ENCODE measurements around the gene RNPEP.
A peak's percentile ranks its signal among the peaks of the same experiment; 100 is the strongest.
"Not testable (repeated sequence)": the region's sequence is repeated elsewhere in the genome, so short reads cannot be mapped to it uniquely, and the experiment has no call there.

Gene RNPEP

GRCh38 chr1:202010180-202011015, 27.9 kb downstream of the RNPEP start, which contains the start of gene ELF3:
TSS of gene ELF3 (plus strand) at chr1:202010587. CDS start at chr1:202011137, 550 bp downstream.
- no peak for DNase-seq (ENCODE audit: low spot score)

GRCh38 chr1:202011994-202012393, 29.5 kb downstream of the RNPEP start:
- DNase-seq (ENCODE audit: low spot score): no peak

DNA sequence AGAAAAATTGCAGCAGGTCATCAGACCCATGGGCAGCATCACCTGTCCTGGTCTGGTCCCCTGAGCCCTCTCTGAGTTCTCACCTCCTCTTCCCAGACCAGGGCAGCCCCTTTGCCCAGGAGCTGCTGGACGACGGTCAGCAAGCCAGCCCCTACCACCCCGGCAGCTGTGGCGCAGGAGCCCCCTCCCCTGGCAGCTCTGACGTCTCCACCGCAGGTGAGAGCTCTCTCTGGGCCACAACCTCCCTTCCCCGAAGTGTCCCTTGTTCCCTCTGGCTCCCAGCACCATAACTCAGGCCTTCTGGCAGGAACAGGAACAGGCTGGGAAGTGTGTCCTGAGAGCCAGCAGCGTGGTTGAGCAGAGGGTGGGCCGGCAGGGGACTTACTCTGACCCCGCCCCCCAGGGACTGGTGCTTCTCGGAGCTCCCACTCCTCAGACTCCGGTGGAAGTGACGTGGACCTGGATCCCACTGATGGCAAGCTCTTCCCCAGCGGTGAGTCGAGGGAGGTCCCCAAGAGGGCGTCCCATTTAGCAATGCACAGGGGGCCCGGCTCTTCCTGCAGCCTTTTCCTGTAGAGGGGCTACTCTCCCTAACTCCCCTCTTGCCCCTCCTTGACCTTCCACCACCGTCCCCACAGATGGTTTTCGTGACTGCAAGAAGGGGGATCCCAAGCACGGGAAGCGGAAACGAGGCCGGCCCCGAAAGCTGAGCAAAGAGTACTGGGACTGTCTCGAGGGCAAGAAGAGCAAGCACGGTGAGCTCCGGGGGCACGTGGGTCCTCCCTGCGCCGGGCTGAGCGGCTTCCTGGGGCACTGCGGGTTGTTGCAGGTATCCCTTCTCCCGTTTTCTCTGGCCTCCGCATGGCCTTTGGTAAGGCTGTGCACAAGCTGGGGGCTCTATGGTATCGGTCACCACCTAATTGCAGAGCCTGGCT, 30.4 kb downstream of the RNPEP start:
- no peak for DNase-seq (ENCODE audit: low spot score)

GRCh38 chr1:202013603-202014002, 31.2 kb downstream of the RNPEP start:
- no peak for DNase-seq (ENCODE audit: low spot score)

GRCh38 chr1:202014060-202014459, 31.6 kb downstream of the RNPEP start:
- DNase-seq (ENCODE audit: low spot score): no peak

DNA sequence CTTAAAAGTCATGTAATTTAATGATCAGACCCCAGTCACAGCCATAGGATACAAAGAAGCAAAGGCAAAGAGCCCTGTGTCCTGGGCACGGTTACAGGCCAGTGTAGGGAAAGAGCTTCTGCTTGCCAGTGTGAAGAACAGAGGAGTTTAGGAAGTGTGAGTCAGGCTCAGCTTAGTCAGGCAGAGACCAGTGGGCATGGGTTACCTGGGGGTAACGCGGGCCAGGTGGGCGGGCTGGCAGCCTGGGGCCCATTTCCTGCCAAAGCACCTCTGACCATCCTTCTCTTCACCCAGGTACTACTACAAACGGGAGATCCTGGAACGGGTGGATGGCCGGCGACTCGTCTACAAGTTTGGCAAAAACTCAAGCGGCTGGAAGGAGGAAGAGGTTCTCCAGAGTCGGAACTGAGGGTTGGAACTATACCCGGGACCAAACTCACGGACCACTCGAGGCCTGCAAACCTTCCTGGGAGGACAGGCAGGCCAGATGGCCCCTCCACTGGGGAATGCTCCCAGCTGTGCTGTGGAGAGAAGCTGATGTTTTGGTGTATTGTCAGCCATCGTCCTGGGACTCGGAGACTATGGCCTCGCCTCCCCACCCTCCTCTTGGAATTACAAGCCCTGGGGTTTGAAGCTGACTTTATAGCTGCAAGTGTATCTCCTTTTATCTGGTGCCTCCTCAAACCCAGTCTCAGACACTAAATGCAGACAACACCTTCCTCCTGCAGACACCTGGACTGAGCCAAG, 32.6 kb downstream of the RNPEP start:
- DNase-seq (ENCODE audit: low spot score): no peak

DNA sequence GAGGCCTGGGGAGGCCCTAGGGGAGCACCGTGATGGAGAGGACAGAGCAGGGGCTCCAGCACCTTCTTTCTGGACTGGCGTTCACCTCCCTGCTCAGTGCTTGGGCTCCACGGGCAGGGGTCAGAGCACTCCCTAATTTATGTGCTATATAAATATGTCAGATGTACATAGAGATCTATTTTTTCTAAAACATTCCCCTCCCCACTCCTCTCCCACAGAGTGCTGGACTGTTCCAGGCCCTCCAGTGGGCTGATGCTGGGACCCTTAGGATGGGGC, 33.2 kb downstream of the RNPEP start:
- no peak for DNase-seq (ENCODE audit: low spot score)

DNA sequence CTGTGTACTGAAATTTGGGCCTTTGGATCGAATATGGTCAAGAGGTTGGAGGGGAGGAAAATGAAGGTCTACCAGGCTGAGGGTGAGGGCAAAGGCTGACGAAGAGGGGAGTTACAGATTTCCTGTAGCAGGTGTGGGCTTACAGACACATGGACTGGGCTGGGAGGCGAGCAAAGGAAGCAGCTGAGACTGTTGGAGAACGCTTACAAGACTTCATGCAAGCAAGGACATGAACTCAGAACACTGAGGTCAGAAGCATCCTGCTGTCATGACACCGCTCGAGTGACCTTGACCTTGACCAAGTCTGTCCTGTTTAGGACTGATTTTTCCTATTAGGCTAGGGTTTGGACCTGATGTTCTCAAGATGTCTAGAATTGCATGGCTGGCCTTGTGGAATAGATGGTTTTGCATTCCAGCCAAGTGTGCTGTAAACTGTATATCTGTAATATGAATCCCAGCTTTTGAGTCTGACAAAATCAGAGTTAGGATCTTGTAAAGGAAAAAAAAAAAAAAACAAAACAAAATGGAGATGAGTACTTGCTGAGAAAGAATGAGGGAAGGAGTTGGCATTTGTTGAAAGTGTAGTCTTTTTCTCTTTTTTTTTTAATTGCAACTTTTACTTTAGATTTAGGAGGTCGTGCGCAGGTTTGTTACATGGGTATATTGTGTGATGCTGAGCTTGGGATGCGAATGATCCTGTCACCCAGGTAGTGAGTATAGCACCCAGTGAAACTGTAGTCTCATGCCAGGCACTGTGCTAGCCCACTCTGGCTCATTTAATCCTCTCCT, 33.8 kb downstream of the RNPEP start:
- DNase-seq (ENCODE audit: low spot score): peak; percentile 18

DNA sequence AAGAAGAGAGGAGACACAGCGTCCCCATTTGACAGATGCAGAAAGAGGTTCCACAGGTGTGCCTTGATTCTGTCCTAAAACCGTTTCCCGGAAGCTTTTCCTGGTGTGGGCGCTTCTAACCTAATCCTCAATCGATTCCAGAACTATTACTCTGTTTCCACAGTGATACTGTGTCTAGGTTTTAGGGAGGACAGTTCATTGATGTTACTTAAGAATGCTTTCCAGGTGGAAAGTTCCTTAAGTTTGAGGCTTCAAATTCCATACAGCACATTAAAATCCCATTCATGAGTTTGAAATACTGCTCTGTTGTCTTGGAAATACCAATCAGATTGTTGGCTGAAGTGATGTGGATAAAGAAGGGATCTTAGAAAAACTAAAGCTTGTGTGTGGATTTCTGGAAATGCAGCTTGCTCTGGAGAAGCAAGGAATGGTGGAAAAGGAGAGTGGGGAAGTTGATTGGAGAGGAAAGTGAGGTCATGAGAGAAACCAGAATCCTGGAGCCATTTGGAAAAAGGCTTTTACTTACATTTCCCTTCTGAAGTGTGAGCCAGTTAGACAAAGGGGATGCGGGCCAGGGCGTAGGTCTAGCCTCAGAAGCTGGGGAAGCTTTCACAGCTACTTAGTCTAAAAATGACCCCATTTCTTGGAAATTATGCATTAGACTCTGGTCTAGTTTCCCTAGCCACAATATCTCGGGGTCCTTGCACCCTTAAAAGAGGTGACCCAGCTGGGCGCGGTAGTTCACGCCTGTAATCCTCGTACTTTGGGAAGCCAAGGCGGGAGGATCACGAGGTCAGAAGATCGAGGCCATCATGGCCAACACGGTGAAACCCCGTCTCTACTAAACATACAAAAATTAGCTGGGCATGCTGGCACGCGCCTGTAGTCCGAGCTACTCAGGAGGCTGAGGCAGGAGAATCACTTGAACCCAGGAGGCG, 34.6 kb downstream of the RNPEP start:
- no peak for DNase-seq (ENCODE audit: low spot score)

DNA sequence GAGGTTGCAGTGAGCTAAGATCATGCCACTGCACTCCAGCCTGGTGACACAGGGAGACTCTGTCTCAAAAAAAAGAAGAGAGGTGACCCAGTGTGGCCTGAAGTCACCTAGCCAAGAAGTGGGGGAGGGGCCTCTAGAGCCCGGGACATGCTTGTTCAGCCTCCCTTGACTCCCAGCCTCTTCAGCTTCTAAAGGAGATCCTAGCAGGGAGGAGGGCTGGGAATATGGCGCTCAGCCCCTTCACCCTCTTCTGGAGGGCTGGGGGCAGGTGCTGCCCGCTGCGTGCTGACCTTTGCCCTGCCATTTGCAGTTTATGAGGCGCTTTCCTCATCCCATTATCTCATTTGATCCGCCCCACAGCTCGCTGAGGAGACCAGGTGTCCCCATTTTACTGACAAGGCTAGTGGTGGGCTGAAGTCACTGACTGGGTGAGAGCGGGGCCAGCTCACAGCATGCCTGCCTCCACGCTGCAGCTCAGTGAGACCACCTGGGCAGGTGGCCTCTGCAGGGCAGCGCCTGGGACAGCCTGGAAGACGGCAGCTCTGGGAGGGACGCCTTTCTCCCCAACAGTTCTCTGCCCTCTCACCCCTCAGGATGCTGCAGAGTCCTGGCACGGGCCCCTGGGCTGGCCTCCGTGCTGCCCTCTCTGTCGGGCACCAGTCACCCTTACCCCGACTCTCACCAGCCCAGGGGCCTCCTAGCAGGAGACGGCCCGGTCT, 35.5 kb downstream of the RNPEP start:
- DNase-seq (ENCODE audit: low spot score): no peak

DNA sequence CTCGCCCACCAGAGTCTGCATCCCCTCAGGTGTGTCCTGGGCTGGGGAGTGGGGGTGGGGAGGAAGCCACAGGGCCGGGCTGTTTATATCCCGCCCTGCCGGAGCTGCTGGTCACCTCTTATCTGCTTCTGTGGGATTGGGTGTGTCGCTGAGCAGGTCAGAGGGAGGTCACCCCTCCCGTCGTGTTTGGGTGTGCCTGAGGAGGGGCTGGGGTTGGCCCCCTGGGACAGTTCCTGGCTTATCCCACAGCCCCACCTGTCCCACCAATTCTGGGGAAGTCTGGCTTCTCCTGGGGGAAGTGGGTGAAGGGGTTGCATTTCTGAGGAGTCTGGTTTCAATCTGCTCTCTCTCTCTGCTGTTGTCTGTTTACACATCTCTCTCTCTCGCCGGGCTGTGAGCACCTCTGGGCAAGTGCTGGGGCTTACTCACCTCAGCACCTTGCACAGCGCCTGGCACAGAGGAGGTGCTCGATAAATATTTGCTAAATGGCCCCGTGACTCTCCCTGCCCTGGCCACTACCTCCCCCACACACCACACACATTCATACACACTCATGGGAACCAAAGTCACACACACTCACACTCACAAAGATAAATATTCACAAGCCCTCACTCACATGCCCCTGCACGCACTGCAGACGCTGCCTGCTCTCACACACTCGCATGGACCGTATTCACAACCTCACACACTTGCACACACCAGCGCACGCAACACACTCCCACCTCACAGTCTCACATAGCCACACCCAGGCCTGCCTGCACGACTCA, 36.2 kb downstream of the RNPEP start:
- no peak for DNase-seq (ENCODE audit: low spot score)

- not testable (repeated sequence) for DNase-seq (ENCODE audit: low spot score)
These were observed 36.7 kb downstream of the RNPEP start for GRCh38 chr1:202019235-202019558.

GRCh38 chr1:202023001-202023433, 40.6 kb downstream of the RNPEP start:
- no peak for DNase-seq (ENCODE audit: low spot score)

GRCh38 chr1:202029171-202029665, 46.8 kb downstream of the RNPEP start:
- DNase-seq (ENCODE audit: low spot score): peak; percentile 86

GRCh38 chr1:202029727-202030126, 47.3 kb downstream of the RNPEP start:
- DNase-seq (ENCODE audit: low spot score): no peak

DNA sequence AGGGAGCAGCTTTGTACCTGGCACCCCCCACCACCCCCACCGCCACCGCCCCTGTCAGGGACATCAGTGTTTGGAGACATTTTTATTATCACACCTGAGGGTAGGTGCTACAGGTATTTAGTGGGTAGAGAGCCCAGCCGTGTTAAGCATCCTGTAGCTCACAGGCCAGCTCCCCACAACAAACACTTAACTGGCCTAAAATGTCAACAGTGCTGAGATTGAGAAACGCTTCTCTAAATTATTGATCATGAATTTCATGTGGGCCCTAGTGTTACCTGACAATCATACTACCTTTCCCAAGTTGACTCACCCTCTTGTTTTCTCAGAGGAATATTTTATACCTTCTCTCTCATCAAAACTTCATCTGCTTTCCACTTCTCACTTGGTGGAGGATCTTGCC, 49.3 kb downstream of the RNPEP start:
- no peak for DNase-seq (ENCODE audit: low spot score)

GRCh38 chr1:202034149-202034682, 51.8 kb downstream of the RNPEP start:
- DNase-seq (ENCODE audit: low spot score): no peak

GRCh38 chr1:202034683-202035462, 52.4 kb downstream of the RNPEP start:
- DNase-seq (ENCODE audit: low spot score): peak; percentile 92

Data from AG08395 (cell line).